AG09319 (cell line): ENCODE results near the gene AGAP1.

Experiments
- DNase-seq: peaks from one replicate; pipeline ENCODE4 v3.0.0-alpha.2; 2010; ENCODE audit warnings: low read depth; ENCODE audit errors: extremely low read depth
- CTCF ChIP-seq: IDR thresholded peaks from 2 replicates; pipeline ENCODE4 v1.5.1; 2011; ENCODE audit warnings: low read depth, mild to moderate bottlenecking, inconsistent platforms, low read length, moderate library complexity

AGAP1 gene

DNA sequence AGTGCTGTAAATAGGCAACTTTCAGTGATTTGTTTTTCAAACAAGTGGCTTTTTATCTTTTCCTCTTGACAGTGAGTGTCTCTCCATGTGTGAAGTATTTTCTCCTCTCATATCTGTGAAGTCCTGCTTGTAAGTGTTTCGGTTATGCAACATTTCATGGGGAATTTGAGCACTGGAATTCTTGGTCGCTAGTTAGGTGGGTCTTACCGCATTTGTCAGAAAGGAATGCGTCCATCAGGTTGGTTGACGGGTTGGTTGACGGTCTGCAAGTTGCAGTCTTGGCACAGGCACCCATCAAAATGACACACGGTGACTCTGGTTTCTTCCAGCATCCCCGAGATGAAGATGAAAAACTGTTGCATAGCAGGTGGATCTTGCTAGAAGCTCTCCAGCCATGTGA, 109.8 kb downstream of the AGAP1 start:
- no peak for DNase-seq
- no peak for TF ChIP-seq CTCF

DNA sequence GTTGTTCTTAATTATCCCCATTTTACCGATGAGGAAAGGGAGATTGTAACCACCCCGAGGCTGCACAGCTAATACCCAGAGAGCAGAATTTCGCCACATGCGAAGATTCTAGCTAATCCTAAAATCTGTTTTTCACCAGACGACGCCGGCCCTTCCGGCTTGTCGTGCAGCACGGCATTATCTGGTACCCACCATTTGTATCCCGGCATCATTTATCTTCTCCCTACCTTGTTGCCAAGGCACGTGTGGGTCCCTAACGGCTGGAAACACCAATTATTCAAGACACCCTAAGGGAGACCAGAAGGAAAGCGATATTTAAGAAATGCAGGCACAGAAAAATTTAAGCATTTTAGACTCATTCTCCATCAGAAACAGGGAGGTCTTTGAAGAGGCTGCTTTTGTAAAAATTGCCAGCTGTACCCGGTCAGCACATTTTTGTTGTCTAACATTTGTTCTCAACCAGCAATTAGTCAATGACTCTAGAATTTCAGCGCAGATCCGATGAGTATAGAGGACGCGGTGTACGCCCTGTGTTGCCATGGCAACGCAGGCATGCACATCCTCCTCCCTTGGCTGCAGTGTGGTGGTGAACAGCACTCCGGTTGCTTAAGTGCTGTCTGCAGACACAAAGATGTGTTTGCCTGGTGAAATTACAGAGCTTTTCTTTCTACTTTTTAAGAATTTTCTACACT, 111.6 kb downstream of the AGAP1 start:
- no peak for TF ChIP-seq CTCF
- DNase-seq = peak; percentile 96

DNA sequence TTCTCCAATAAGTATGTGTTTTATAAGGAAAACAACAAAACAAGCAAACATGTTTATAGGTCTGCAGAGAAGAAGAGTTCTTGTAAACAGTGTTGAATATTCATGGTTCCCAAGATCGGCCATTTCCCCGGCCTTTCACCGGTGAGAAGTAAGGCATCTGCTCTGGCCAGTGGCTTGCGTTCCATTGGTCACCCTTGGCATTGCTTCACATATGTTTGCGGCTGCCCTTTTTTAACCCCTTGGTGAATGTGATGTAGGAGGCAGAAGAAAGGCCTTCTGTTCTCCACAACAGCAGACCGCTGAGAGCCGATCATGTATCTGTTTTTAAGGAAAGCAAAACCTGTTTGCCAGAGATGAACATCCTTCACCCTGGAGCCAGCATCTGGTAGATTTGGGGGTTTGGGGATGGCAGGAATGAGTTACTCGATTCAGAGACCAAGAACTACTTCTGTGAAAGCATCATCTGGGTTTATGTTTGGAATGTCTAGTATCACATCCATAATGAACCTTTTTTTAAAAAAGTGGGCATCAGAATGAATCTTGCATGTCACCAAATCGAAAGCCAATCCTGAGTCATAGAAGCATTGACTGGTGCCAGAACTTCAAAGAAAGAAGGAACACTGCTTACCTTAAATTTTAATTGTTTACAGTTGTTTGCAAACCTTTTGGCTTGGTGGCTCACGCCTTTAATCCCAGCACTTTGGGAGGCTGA, 112.3 kb downstream of the AGAP1 start:
- DNase-seq = peak; percentile 22
- no peak for TF ChIP-seq CTCF

- no peak for TF ChIP-seq CTCF
- no peak for DNase-seq
These were observed 113.8 kb downstream of the AGAP1 start for GRCh38 chr2:235607546-235608199.

- no peak for DNase-seq
- no peak for TF ChIP-seq CTCF
These were observed 114.5 kb downstream of the AGAP1 start for GRCh38 chr2:235608200-235608887.

DNA sequence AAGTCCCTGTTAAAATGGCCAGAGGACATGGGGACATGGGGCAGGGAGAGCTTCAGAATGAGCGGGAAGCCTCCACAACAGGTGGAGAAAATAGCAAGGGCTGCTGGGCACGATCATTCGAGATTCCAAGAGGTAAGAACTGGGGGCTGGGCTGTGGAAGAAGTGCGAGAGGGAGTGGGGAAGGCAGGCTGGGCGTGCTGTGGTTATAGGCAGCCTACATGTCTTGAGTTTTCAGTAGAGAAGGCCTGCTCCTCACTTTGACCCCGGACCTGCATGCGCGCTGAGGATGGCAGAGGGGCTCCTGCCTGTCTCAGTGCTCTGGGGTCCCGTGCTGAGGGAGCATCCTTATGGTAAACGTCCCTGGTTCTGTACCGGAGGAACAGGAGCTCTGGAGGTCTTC, 115.5 kb downstream of the AGAP1 start:
- no peak for TF ChIP-seq CTCF
- DNase-seq = no peak
